ENCODE data around the gene PLCXD1.

DNA sequence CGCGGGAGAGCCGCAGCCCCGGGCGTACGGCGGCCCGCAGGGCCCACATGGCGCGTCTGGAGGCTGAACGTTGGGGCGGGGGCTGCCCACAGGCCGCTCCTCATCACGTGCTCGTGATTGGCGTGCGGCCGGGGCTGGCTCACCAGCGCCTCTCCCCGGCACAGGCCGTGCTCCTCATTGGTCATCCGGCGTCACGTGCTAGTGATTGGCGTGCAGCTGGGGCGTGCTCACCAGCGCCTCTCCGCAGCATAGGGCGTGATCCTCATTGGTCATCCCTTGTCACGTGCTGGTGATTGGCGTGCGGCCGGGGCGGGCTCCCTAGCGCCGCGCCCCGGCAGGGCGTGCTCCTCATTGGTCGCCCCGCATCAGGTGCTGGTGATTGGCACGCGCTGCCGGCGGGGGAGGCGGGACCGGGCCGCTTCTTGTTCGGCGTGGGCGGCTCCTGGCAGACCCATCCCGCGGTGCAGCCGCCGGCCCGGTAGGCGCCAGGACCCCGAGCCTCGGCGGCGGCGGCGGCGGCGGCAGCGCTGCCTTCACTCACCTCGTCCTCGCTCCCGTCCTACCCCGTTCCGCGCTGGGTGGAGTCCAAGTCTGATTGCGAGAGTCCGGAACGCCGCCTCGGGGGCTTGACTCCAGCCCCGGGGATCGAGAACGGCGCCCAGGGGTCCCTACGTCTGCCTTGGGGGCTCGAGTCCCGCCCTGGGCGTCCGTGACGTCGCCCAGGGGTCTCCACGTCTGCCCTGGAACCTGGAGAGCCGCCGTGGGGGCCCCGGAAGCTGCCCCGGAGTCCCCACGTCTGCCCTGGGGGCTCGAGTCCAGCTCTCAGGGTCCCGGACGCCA, 37.8 kb downstream of the PLCXD1 start, which contains the start of gene GTPBP6:
- TF ChIP-seq ZBTB7A (IDR thresholded peaks at IDR 0.05; ENCODE audit: low read depth) (no peak), CEBPB (IDR thresholded peaks at IDR 0.05) (no peak), NFIC (IDR thresholded peaks at IDR 0.05) (no peak)
- TF ChIP-seq, protein P1, sequence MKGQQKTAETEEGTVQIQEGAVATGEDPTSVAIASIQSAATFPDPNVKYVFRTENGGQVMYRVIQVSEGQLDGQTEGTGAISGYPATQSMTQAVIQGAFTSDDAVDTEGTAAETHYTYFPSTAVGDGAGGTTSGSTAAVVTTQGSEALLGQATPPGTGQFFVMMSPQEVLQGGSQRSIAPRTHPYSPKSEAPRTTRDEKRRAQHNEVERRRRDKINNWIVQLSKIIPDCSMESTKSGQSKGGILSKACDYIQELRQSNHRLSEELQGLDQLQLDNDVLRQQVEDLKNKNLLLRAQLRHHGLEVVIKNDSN (IDR thresholded peaks at IDR 0.05) = peak; percentile 99
- TF ChIP-seq, protein P2, sequence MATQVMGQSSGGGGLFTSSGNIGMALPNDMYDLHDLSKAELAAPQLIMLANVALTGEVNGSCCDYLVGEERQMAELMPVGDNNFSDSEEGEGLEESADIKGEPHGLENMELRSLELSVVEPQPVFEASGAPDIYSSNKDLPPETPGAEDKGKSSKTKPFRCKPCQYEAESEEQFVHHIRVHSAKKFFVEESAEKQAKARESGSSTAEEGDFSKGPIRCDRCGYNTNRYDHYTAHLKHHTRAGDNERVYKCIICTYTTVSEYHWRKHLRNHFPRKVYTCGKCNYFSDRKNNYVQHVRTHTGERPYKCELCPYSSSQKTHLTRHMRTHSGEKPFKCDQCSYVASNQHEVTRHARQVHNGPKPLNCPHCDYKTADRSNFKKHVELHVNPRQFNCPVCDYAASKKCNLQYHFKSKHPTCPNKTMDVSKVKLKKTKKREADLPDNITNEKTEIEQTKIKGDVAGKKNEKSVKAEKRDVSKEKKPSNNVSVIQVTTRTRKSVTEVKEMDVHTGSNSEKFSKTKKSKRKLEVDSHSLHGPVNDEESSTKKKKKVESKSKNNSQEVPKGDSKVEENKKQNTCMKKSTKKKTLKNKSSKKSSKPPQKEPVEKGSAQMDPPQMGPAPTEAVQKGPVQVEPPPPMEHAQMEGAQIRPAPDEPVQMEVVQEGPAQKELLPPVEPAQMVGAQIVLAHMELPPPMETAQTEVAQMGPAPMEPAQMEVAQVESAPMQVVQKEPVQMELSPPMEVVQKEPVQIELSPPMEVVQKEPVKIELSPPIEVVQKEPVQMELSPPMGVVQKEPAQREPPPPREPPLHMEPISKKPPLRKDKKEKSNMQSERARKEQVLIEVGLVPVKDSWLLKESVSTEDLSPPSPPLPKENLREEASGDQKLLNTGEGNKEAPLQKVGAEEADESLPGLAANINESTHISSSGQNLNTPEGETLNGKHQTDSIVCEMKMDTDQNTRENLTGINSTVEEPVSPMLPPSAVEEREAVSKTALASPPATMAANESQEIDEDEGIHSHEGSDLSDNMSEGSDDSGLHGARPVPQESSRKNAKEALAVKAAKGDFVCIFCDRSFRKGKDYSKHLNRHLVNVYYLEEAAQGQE (IDR thresholded peaks at IDR 0.05; ENCODE audit: low read depth) = no peak
